Activated T-helper 9 cell treated with anti-CD3 and anti-CD28 coated beads, Interleukin-2, amount 50 U/mL, for 16 hours (primary cell): ENCODE results near the gene RAI1.
A peak's percentile ranks its signal among the peaks of the same experiment; 100 is the strongest.

Experiments used
- DNase-seq: peaks from one replicate; pipeline ENCODE4 v3.0.0-alpha.2; 2020; ENCODE audit warnings: low read depth

Gene RAI1

DNA sequence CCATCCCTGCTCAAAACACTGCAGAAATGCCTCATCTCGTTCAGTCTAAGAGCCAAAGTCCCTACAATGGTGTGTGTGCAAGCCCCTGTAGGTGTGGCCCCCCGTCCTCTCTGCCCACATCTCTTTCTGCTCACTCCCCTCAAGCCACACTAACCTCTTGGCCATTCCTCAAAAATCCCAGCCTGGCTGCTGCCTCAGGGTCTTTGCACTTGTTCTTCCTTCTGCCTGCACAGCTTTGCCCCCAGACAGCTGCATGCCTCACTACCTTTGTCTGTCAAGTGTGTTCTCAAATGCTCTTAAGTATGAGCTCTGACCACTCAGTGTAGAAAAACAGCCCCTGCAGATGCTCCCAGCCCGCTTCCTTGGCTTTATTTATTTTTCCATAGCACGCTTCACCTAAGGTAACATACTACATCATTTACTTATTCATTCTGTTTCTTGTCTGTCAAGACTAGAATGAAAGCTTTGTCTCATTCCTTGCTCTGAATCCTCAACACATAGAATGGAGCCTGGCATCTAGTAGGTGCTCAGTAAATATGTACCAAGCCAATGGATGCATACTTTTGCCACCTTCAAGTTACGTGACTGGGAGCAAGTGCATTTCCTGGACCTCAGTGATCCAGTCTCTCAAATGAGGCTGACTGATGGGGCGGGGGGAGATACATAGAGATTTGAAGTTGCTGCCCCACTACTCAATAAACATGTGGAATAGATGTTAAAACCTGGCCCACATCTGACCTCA, 38.1 kb downstream of the RAI1 start:
- DNase-seq, result no peak

- no peak for DNase-seq
These were observed 38.8 kb downstream of the RAI1 start for GRCh38 chr17:17719966-17720543.

GRCh38 chr17:17721140-17721668, 39.9 kb downstream of the RAI1 start:
- no peak for DNase-seq

GRCh38 chr17:17722081-17722905, 41.0 kb downstream of the RAI1 start:
- DNase-seq, result no peak

DNA sequence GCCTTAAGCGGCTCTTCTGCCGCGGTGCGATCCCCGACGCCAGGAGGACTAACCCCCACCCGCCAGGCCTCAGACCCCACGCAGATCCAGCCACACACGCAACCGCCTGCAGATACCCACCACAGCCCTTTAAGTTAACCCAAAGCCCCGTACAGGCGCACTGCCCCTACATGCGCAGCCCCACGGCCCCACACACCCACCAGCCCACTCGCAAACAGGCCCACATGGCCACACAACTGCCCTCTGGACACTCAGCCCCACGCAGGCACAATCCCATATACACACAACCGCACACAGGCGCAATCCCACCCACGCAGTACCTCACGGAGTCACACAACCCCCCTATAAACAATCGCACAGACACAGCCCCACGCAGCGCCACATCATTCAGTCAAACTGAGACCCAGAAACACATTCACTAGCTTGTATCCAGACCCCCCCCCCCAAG, 41.7 kb downstream of the RAI1 start:
- DNase-seq, result no peak

DNA sequence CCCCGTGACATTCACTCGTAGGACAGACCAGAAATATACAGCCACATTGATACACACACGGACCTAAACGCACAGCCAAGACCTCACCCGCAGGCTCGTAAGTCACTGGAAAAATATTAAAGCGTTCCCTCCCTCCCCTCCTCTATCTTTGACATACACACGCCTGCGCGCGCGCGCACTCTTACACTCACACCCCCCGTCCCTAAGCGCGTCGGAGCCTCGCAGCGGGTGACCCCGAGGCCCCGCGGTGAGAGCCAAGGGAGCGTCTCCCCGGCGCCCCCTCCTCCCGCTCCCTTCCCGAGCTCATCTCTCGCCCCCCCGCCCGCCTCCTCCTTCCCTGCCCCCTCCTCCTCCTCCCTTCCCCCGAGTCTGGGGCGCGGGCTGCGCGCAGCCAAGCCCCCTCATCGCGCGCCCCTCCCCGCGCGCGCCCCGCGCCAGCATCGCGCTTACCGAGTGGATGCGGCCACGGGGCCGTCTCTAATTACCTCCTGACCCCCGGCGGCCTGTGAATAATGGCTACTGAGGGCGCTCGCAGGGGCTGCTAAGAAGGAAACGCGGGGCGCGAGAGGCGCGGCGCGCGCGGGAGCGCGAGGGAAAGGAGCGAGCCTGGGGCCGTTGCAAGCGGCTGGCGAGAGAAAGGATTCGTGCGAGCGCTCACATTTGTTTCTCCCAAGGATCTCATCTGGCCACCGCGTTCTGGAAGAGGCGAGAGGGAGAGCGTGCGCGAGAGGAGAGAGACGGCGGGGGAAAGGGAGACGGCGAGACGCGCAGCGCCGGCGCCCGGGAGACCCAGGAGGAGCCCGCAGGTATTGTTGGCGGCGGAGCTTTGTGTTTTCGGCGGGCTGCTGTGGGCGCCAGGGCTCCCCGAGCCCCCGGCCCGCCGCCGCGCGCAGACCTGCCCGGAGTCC, 42.4 kb downstream of the RAI1 start:
- DNase-seq, result peak; percentile 10

DNA sequence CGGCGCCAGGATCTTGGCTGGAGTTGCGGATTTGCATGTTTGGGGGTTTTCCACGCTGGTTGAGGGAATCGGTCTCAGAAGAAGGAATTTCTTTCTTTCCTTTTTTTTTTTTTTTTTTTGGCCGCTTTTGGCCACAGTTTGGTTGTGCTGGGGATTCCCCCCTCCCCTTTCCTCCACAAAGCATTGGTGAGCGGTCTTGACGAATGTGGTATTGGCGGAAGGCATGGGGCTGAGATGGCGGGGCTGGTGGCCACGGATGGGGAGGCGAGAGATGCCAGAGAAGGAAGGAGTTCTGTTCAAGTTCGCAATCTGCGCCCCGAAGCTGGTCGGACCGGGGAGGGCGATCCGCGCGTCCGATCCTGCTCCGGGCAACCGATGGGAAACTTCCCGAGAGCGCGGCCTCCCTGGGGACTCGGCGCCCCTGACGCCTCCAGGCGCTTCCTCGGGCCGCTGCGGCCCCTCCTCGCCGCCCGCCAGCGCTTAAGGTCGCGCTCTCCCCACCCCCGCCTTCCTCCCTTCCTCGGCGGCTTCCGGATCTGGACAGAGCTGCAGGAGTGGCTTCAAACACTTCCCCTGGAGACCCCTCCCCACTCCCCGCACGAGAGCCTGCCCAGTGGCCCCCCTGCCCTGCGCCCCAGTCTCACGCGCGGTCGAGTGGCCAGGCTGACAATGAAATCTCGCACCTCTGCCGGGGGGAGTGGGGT, 43.2 kb downstream of the RAI1 start:
- no peak for DNase-seq

- DNase-seq, result no peak
These were observed 43.9 kb downstream of the RAI1 start for GRCh38 chr17:17725011-17725751.

DNA sequence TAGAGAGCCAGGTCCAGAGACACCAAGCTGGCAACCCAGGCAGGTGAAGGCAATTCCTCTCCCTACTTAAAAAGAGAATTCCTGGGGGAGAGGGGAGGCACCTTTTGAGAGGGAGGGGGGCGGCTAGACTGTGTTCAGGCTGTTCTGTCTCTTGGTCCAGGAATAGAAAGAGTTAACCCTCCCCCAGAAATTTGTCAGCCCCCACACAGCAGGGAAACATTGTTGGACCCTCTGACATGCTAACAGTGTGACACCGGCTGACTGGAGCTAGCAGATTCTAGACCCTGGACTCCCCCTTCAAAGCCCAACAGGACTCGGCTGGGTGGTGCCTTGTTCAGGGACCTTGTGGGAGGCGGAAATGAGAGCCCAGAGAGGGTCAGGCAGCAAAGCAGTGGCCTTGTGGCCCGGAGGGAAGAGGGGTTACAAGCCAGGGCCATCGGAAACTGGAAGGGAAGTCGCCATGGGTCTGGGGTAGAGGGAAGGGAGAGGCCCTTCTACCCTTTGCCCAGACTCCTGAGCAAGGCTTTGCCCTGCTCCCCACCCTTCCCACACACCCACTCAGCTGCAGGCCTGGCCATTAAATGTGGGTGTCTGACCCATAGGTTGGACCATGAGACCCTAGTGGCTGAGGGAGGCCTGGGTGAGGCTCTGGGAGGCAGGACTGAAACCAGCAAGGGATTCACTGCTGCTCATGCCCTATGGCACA, 44.6 kb downstream of the RAI1 start:
- DNase-seq, result no peak

- DNase-seq, result no peak
These were observed 45.3 kb downstream of the RAI1 start for GRCh38 chr17:17726458-17727060.

- no peak for DNase-seq
These were observed 45.9 kb downstream of the RAI1 start for GRCh38 chr17:17727111-17727659.

- DNase-seq, result no peak
These were observed 46.9 kb downstream of the RAI1 start for GRCh38 chr17:17728146-17728545.

DNA sequence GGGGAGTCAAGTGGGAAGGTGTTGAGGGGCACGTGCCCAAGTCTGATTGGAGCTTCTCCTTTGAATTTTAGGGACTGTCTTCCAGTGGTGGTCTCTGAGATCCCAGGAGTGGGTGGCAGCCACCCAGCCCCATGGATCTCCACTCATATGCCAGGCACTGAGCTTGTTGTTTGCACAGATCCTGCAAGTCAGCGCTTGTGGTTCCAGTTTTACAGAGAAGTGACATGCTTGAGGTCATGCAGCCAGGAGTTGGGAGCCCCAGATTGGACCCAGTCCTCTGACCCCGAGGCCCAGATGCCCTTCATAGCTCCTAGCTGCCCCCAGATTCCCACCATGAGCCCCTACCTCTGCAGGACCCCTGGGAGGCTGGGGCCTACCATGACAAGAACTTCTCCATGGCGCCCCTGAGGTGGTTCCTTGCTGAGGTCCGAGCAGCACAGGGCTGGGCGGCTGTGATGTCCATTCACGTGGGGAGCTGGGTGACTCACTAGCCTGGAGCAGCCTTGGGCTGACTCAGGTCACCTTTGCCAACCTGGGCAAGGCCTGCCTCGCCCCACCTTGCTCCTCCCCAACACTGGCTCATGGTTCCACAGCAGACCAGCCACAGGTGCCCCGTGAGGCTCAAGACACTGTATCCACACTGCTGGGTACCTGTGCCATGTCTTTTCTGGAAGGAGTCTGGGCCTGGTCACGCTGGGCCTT, 47.4 kb downstream of the RAI1 start:
- no peak for DNase-seq

GRCh38 chr17:17729620-17730249, 48.5 kb downstream of the RAI1 start:
- DNase-seq, result peak; percentile 22

DNA sequence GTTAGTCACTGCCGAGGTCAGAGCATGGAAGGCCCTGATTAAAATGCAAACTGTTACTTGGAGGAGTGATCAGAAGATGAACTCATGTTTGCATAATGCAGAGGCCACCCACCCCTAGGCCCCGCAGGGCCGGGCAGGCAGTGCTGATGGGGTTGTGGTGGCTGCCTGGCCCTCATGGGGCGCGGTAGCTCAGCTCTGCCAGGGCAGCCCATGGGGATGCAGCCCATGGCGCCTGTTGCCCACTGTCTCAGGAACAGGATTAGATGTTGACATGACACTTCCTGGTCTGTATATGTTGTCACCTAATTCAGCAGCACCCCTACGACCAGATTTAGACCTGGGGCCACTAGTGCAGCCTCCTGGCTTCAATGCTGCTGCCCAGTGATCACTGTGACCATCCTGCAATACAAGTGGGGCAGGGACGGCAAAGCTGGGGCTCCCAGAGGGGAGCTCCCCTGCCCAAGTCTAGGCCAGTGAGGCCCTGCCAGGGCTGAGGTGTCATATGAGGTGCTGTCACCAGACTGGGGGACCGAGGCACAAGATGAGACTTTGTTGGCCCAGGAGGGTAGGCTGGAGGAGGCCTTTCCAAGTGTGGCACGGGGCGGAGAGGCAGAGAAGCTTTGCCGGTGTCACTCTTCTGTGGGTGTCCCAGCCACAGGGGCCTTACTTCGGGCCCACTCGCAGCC, 49.1 kb downstream of the RAI1 start:
- no peak for DNase-seq

DNA sequence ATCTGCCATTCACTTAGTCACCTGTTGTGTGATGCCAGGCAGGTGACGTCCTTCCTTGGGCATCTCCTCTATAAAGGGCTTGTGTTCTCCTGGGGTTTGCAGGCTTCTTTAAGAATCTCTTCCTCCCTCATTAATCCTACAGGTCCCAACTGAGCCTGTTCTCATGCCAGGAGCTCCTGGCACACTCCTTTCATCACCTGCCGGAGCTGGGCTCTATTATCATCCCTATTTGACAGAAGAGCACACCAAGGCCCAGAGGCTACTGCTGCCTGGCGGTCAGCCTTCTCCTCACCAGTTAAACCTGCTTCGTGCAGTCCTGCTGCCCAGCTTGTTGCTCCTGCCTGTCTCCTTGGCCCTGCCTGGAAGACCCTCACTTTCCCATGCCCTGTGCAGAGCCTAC, 51.2 kb downstream of the RAI1 start:
- no peak for DNase-seq
